K562 (cell line): ENCODE measurements around the gene NRTN. TPM values are rescaled to one million over a fixed set of nuclear protein-coding genes. Genes with fewer than 3 reads are reported as not detected.

Experiments
- ATAC-seq: fragments of 200-7000 bp; cut with Tn5 transposase; 3 replicates; pipeline ENCODE4 v1.9.1; 2020; ENCODE audit warnings: moderate library complexity
- BruUV-seq: library from RNA; stranded (reverse); fragments of 400-500 nt; replicated peaks from 2 replicates; lab custom pipeline; 2021; lab: Mats Ljungman, UMichigan
- CTCF ChIA-PET: fragments of 300-600 bp; formaldehyde crosslinking; extraction: SDS; loops from one replicate; lab custom pipeline; 2021; ENCODE audit warnings: low intra/inter-chr PET ratio; lab: Yijun Ruan, JAX
- POLR2A ChIA-PET: fragments of 300-600, 350-650 bp; sonication (Branson Sonifier 250); formaldehyde crosslinking; extraction: SDS; loops from one replicate; lab custom pipeline; 2021; ENCODE audit warnings: antibody characterized with exemption, inconsistent platforms; lab: Yijun Ruan, JAX
- DNase-seq, 4 experiments: peaks; one replicate each; pipeline versions ENCODE4 v3.0.0 to v3.0.0-alpha.2; 2011 to 2018; ENCODE audit warnings: low spot score in 3 of 4, mixed read lengths in 3 of 4; ENCODE audit errors: extremely low read depth in 1 of 4
- FAIRE-seq: peaks from 2 replicates; lab custom pipeline; 2011; peaks lifted over from hg19 to GRCh38; lab: Jason Lieb, UNC
- H2AFZ ChIP-seq: 2 replicates; pipeline ENCODE4 v1.6.0; 2011; ENCODE audit warnings: low read depth, low read length, control low read depth, inconsistent platforms
- H3K27ac ChIP-seq: fragments of 200-600 bp; 3 replicates; pipeline ENCODE4 v1.8.0; 2011; ENCODE audit warnings: low read depth, mild to moderate bottlenecking, control low read depth, inconsistent platforms, low read length, moderate library complexity, mixed read lengths; ENCODE audit errors: extremely low read depth
- H3K27me3 ChIP-seq, 2 experiments: fragments of 300-600 bp in 1 of 2; 2 replicates in 1 of 2; 3 replicates in 1 of 2; pipeline versions ENCODE4 v1.6.0 to v1.8.0; 2011; ENCODE audit warnings: inconsistent platforms in 2 of 2, low read length in 2 of 2, mild to moderate bottlenecking in 1 of 2, mixed read lengths in 1 of 2, moderate library complexity in 1 of 2; ENCODE audit not compliant: control insufficient read depth in 2 of 2, insufficient read depth in 2 of 2
- H3K36me3 ChIP-seq: fragments of 300-600 bp; 3 replicates; pipeline ENCODE4 v1.8.0; 2011; ENCODE audit warnings: mild to moderate bottlenecking, low read length, inconsistent platforms; ENCODE audit not compliant: control insufficient read depth, insufficient read depth
- H3K4me1 ChIP-seq, 2 experiments: fragments of 200-600 bp in 1 of 2; replicated peaks in 1 of 2; 2 replicates in 1 of 2; 3 replicates in 1 of 2; pipeline versions ENCODE4 v1.5.1 to v1.8.0; 2011; ENCODE audit warnings: inconsistent platforms in 2 of 2, low read length in 2 of 2, mild to moderate bottlenecking in 1 of 2, mixed read lengths in 1 of 2, moderate library complexity in 1 of 2; ENCODE audit not compliant: control insufficient read depth in 2 of 2, insufficient read depth in 2 of 2
- H3K4me2 ChIP-seq: 2 replicates; pipeline ENCODE4 v1.6.1; 2011; ENCODE audit warnings: low read length, control low read depth, inconsistent platforms, mixed read lengths; ENCODE audit not compliant: insufficient read depth
- H3K4me3 ChIP-seq: fragments of 200-600 bp; sonication (generic), shearing (Covaris generic); 2 replicates; pipeline ENCODE4 v1.5.1; 2016; ENCODE audit warnings: control low read depth, inconsistent platforms
- H3K79me2 ChIP-seq: fragments of 200-600 bp; 3 replicates; pipeline ENCODE4 v1.8.0; 2011; ENCODE audit warnings: low read length, inconsistent platforms; ENCODE audit not compliant: control insufficient read depth, insufficient read depth
- H3K9ac ChIP-seq, 2 experiments: 2 replicates each; pipeline versions ENCODE4 v1.6.0 to v1.6.1; 2011; ENCODE audit warnings: low read depth in 2 of 2, low read length in 2 of 2, control low read depth in 1 of 2, inconsistent platforms in 1 of 2, mild to moderate bottlenecking in 1 of 2, mixed read lengths in 1 of 2; ENCODE audit not compliant: insufficient read depth in 1 of 2
- H3K9me1 ChIP-seq: one replicate; pipeline ENCODE4 v1.6.0; 2011; ENCODE audit warnings: inconsistent platforms, mild to moderate bottlenecking, low read length, moderate library complexity; ENCODE audit not compliant: control insufficient read depth, insufficient read depth
- H3K9me3 ChIP-seq: replicated peaks from 2 replicates; pipeline ENCODE4 v1.5.1; 2011; ENCODE audit warnings: low read depth, low read length, inconsistent platforms; ENCODE audit not compliant: control insufficient read depth, insufficient read depth
- H4K20me1 ChIP-seq: replicated peaks from 2 replicates; pipeline ENCODE4 v1.6.1; 2011; ENCODE audit warnings: low read length, inconsistent platforms, mixed read lengths; ENCODE audit not compliant: control insufficient read depth, insufficient read depth
- CREB3 ChIP-seq: fragments of 450-650 bp; conservative IDR thresholded peaks from 2 replicates; pipeline ENCODE4 v1.6.1; 2016; ENCODE audit warnings: missing genetic modification characterization, low read depth, mild to moderate bottlenecking, missing compliant biosample characterization, moderate library complexity
- E4F1 ChIP-seq: fragments of 250-450 bp; sonication (Bioruptor Pico); IDR thresholded peaks from 2 replicates; pipeline ENCODE4 v1.5.0; 2021; ENCODE audit warnings: mild to moderate bottlenecking, borderline replicate concordance
- ETS1 ChIP-seq: conservative IDR thresholded peaks from 2 replicates; pipeline ENCODE4 v1.6.1; 2011; ENCODE audit warnings: low read depth, mild to moderate bottlenecking, low read length; ENCODE audit not compliant: control insufficient read depth
- GATA2 ChIP-seq: sonication (generic); formaldehyde crosslinking; IDR thresholded peaks from 2 replicates; pipeline ENCODE4 v1.4.0; 2020; ENCODE audit warnings: mild to moderate bottlenecking, missing genetic modification reagents
- HES1 ChIP-seq: fragments of 450-650 bp; IDR thresholded peaks from 2 replicates; pipeline ENCODE4 v1.6.1; 2016; ENCODE audit warnings: low read depth, mild to moderate bottlenecking, moderate library complexity
- LEF1 ChIP-seq: fragments of 450-650 bp; IDR thresholded peaks from 2 replicates; pipeline ENCODE4 v1.6.1; 2016; ENCODE audit warnings: mild to moderate bottlenecking
- MTA1 ChIP-seq: fragments of 450-650 bp; IDR thresholded peaks from 2 replicates; pipeline ENCODE4 v1.6.1; 2017; ENCODE audit warnings: borderline replicate concordance
- NFE2 ChIP-seq: IDR thresholded peaks from 2 replicates; pipeline ENCODE4 v1.6.1; 2014; ENCODE audit warnings: antibody characterized with exemption, low read depth
- RBM39 ChIP-seq: fragments of 200-400 bp; formaldehyde crosslinking; optimal IDR thresholded peaks from 2 replicates; pipeline ENCODE3; 2018; ENCODE audit warnings: low read depth, low read length
- RHOXF2B ChIP-seq: fragments of 250-450 bp; sonication (Bioruptor Pico); conservative IDR thresholded peaks from 2 replicates; pipeline ENCODE4 v1.5.1; 2021
- TAF9B ChIP-seq: fragments of 450-650 bp; IDR thresholded peaks from 2 replicates; pipeline ENCODE4 v1.6.1; 2018; ENCODE audit warnings: mild to moderate bottlenecking; ENCODE audit not compliant: partially characterized antibody
- ZNF354B ChIP-seq: fragments of 250-450 bp; sonication (Bioruptor Pico); IDR thresholded peaks from 2 replicates; pipeline ENCODE4 v1.4.0; 2020
- ZNF589 ChIP-seq: fragments of 200-800 bp; sonication (Bioruptor generic); IDR thresholded peaks from 2 replicates; pipeline ENCODE4 v1.6.1; 2016; ENCODE audit warnings: low read depth, missing genetic modification characterization, missing compliant biosample characterization
- ZNF696 ChIP-seq: fragments of 250-450 bp; sonication (Bioruptor Pico); conservative IDR thresholded peaks from 2 replicates; pipeline ENCODE4 v1.4.0; 2020; ENCODE audit warnings: mild to moderate bottlenecking, moderate library complexity
- ZNF785 ChIP-seq: fragments of 250-450 bp; sonication (Bioruptor Pico); IDR thresholded peaks from 2 replicates; pipeline ENCODE4 v1.4.0; 2020; ENCODE audit warnings: mild to moderate bottlenecking
- ZNF79 ChIP-seq: fragments of 250-450 bp; sonication (Bioruptor Pico); IDR thresholded peaks from 2 replicates; pipeline ENCODE4 v1.4.0; 2020; ENCODE audit warnings: low read depth, mild to moderate bottlenecking, moderate library complexity
- WGBS: fragments of 100-300 bp; shearing (Covaris generic); methylation state at CpG from one replicate; pipeline ENCODE4 v1.1.6; 2016; ENCODE audit warnings: low coverage, mixed read lengths; ENCODE audit not compliant: insufficient coverage; ENCODE audit errors: missing lambda C conversion rate; 5-methylcytosine and 5-hydroxymethylcytosine counted together
- in situ Hi-C: fragments of 300-500 bp; cut with MboI; formaldehyde crosslinking; loops from 4 replicates; pipeline ENCODE4 v1.15.0; 2018; ENCODE audit warnings: inconsistent platforms, mixed read lengths
- intact Hi-C: fragments of 100-400 bp; cut with micrococcal nuclease; formaldehyde crosslinking; loops from 2 replicates; pipeline ENCODE4 v1.14.2; 2022
- polyA plus RNA-seq, 8 experiments: library from polyadenylated mRNA; depleted of rRNA in 4 of 8; stranded (reverse) in 5 of 8; unstranded in 3 of 8; fragments of >200 nt; fragmentation: Nextera tagmentation in 2 of 8; fragmentation: Illumina TruSeq in 1 of 8; extraction: Ambion mirVana in 2 of 8; extraction: Trizol in 1 of 8; gene quantifications; 2 replicates each; pipeline versions ENCODE4 v1.2.1 to v1.2.3, GENCODE V29; 2011 to 2014; ENCODE audit warnings: inconsistent platforms in 1 of 8, missing spikeins in 1 of 8
- total RNA-seq, 7 experiments: library from RNA; depleted of rRNA in 6 of 7; stranded (reverse); fragments of >200 nt in 6 of 7; fragmentation: Illumina TruSeq in 2 of 7; extraction: Trizol in 2 of 7; gene quantifications; 2 replicates each; pipeline versions ENCODE4 v1.2.1 to v1.2.3, GENCODE V29; 2011 to 2021; ENCODE audit warnings: low replicate concordance in 1 of 7

NRTN gene
- total and polyA plus RNA-seq, 9 of the 15 experiments (the other 6 are each of a cell fraction or from before 2014, with no cell fraction given), result 0.62 to 8.1 (median 1.6) TPM; not detected in 2

GRCh38 chr19:5790559-5791520 lies 14.0 kb upstream of the NRTN start, which contains the start of gene DUS3L:
TSS of gene DUS3L (minus strand) at chr19:5791163. CDS start at chr19:5791141, 22 bp downstream.
- WGBS, result under 1% methylated on average over 72 of the region's 72 CpGs
- TF ChIP-seq NFE2 (no peak), CREB3 (0 out of 2 replicates have a peak, but pooled peaks have one; percentile 53), ETS1 (peak; percentile 96), RBM39 (no peak), E4F1 (CRISPR knock-in tag) (no peak), GATA2 (no peak), ZNF354B (CRISPR knock-in tag) (no peak), ZNF589 (CRISPR knock-in tag) (0 out of 2 replicates have a peak, but pooled peaks have one; percentile 25), TAF9B (peak; percentile 87), LEF1 (no peak), RHOXF2B (CRISPR knock-in tag) (no peak), ZNF696 (no peak), MTA1 (no peak), HES1 (peak; percentile 10; the same call in 1 of the 2 replicates), ZNF79 (CRISPR knock-in tag) (no peak), ZNF785 (CRISPR knock-in tag) (no peak)

More at GRCh38 chr19:5790559-5791520, 14.0 kb upstream of the NRTN start, which contains the start of gene DUS3L:
- peaks cover 21% of the 10 kb centered on the region for H3K79me2 ChIP-seq
- no peaks in the 10 kb centered on the region for H3K9me1 ChIP-seq
- H3K9ac ChIP-seq, result peak within 1 kb of the TSS; percentile 99
- H3K4me1 ChIP-seq, result peaks cover 4 to 42% of the 10 kb centered on the region in 2 experiments; a peak in 3 of 5 replicates
- H3K27me3 ChIP-seq, result no peaks in the 10 kb centered on the region
- peak; percentile 95 to 99 (median 98) for DNase-seq
- POLR2A ChIA-PET, result interaction anchor here (0.6 to 2.1 kb wide), 35 partner anchors 8 to 207 kb away, joined by 3 to 17 read pairs (median 4); partner anchors contain the start of genes CATSPERD, LONP1, NDUFA11 and RPL36
- H3K27ac ChIP-seq, result peak within 1 kb of the TSS; percentile 100
- TSS peak; percentile 89 for BruUV-seq
- in situ Hi-C loops, result no loop called here
- H3K9me3 ChIP-seq, result no peaks in the 10 kb centered on the region
- CTCF ChIA-PET, result interaction anchor here (0.6 kb wide), 1 partner anchor 1671 kb away, joined by 3 read pairs; no protein-coding TSS in a partner anchor
- peak within 1 kb of the TSS; percentile 98 for H3K4me2 ChIP-seq
- intact Hi-C loops, result loop anchor here (2.0 kb wide), 2 partner anchors 72 to 100 kb away; partner anchors contain the start of gene RPL36
- peaks cover 44% of the 10 kb centered on the region for H3K36me3 ChIP-seq
- peak within 1 kb of the TSS; percentile 65 for H3K4me3 ChIP-seq
- H2AFZ ChIP-seq, result peak within 1 kb of the TSS; percentile 96
- ATAC-seq, result peak; percentile 97
- FAIRE-seq, result peak; percentile 100
- 0 out of 2 replicates have a peak, but pooled peaks cover 10% of the 10 kb centered on the region for H4K20me1 ChIP-seq
